BLaER1 treated with 17β-estradiol and CSF1 and Interleukin-3, amounts not matched to agents 10 nM and 100 nM (cell line): ENCODE measurements around the gene EOGT.
A peak's percentile ranks its signal among the peaks of the same experiment; 100 is the strongest.

Experiments
- H3K27ac ChIP-seq, 11 experiments: shearing (Covaris generic); formaldehyde crosslinking; 2 replicates each; pipeline ENCODE4 v1.8.1; 2022
- H3K27me3 ChIP-seq, 11 experiments: shearing (Covaris generic); formaldehyde crosslinking; 2 replicates each; pipeline ENCODE4 v1.8.1; 2022
- H3K36me3 ChIP-seq, 11 experiments: shearing (Covaris generic); formaldehyde crosslinking; 2 replicates each; pipeline ENCODE4 v1.8.1; 2022
- H3K4me1 ChIP-seq, 10 experiments: shearing (Covaris generic); formaldehyde crosslinking; 2 replicates each; pipeline ENCODE4 v1.8.1; 2022
- H3K4me2 ChIP-seq, 11 experiments: shearing (Covaris generic); formaldehyde crosslinking; 2 replicates each; pipeline ENCODE4 v1.8.1; 2022
- H3K4me3 ChIP-seq, 10 experiments: shearing (Covaris generic); formaldehyde crosslinking; 2 replicates each; pipeline ENCODE4 v1.8.1; 2022
- H3K9ac ChIP-seq, 11 experiments: shearing (Covaris generic); formaldehyde crosslinking; 2 replicates each; pipeline ENCODE4 v1.8.1; 2022
- H3K9me3 ChIP-seq, 11 experiments: shearing (Covaris generic); formaldehyde crosslinking; replicated peaks in 1 of 11; 2 replicates each; pipeline ENCODE4 v1.8.1; 2022
- H4K20me1 ChIP-seq, 11 experiments: shearing (Covaris generic); formaldehyde crosslinking; 2 replicates each; pipeline ENCODE4 v1.8.1; 2022
- Cebpa-rat ChIP-seq, 11 experiments: shearing (Covaris generic); IDR thresholded peaks; 2 replicates each; pipeline ENCODE4 v1.8.1; 2022

EOGT gene

DNA sequence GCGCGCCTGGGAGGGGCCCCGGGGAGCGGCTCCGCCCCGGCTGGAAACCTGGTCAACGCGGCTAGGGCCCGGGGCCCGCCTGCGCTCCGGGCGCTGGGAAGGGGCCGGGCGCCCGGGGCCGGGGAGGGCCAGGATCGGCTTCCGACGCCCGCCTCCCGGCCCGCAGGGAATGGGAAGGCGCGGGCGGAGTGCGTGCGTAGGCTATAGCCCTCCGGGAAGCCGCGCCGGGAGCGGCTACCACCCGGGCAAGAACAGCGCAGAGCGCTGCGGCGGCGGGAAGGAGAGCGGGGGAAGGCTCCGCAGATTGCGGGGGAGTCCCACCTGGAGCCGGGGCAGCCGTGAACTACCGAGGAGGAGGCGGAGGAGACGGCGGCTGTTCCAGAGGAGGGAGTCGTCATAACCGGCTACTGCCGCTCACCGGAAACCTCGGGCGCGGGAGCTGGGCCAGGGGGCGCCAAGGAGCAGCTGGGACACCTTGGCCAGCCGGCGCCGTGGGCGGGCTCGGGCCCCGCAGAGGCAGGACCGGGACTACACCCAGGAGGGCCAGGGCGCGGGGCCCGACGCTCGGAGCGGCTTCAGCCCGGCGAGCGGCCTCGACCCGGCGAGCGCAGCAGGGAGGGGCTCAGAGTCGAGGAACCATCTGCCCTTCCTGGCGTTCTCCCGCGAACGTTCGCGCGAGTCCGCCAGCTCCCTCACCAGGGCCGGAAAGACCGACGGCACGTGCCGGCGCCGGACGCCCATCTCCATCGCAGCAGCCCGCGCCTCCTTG is at the start of gene EOGT:
Gene EOGT (minus strand): TSS at position 432 of the 769 bp plus-strand sequence. CDS start 3,838 bp downstream, outside the sequence.
- H4K20me1 ChIP-seq = no peaks in the 10 kb centered on the region
- peak within 1 kb of the TSS; percentile 86 to 95 (median 93) for H3K9ac ChIP-seq
- TF ChIP-seq Cebpa-rat (IDR thresholded peaks at IDR 0.05) = no peak
- no peaks in the 10 kb centered on the region for H3K9me3 ChIP-seq
- H3K36me3 ChIP-seq = peaks cover 14 to 55% (median 36%) of the 10 kb centered on the region in 11 experiments; a peak in 21 of 22 replicates
- H3K27me3 ChIP-seq = no peaks in the 10 kb centered on the region
- peak within 1 kb of the TSS; percentile 73 to 94 (median 84) for H3K4me3 ChIP-seq
- H3K4me2 ChIP-seq = peak within 1 kb of the TSS; percentile 68 to 93 (median 85)
- peak within 1 kb of the TSS; percentile 84 to 95 (median 90) for H3K27ac ChIP-seq
- peaks cover 21 to 27% (median 24%) of the 10 kb centered on the region in 10 experiments for H3K4me1 ChIP-seq

DNA sequence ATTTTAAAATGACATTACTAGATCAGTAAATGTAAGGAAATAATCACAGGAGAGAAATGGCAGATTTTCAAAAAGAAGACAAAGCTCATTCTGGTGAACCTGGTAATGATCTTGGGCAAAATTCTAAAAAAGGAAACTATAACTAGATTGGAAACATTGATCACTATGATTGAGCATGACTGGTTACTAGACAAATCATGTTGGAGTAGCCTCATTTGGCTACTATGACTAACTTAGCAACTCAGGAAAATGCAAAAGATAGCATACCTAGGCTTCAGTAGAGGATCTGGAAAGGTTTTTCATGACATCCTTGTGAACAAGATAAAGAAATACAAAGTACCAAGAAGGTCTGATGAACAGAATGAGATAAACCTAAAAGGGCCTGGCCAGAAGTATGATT is 46.2 kb upstream of the EOGT start:
- Histone ChIP-seq H3K4me3 (no peak overlapping the region), H3K9ac (no peak overlapping the region), H3K36me3 (peaks cover 72 to 94% (median 85%) of the 10 kb centered on the region in 11 experiments), H3K9me3 (peaks cover 0 to 11% (median 0%) of the 10 kb centered on the region in 11 experiments; a peak in 3 of 22 replicates), H3K27ac (peak overlapping the region in 4 of 11 experiments; percentile 2 to 80 (median 70); a peak in 4 of 22 replicates), H3K27me3 (no peaks in the 10 kb centered on the region), H3K4me2 (peak overlapping the region in 4 of 11 experiments; percentile 68 to 79 (median 70); a peak in 5 of 22 replicates), H3K4me1 (peaks cover 16 to 44% (median 28%) of the 10 kb centered on the region in 10 experiments), H4K20me1 (no peaks in the 10 kb centered on the region)
- TF ChIP-seq Cebpa-rat (IDR thresholded peaks at IDR 0.05) = no peak

DNA sequence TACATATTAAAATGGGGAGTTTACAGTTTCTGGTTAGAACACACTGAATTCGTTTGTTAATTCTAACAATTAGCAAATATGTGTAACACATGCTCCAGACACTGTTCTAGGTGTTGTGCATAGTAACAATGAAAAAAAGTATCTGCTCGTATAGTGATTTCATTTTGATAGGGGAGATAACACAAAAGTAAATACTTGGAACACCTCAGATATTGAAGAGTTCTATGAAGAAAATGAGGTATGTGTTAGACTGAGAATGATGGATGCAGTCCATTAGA is 45.4 kb upstream of the EOGT start:
- no peak for TF ChIP-seq Cebpa-rat (IDR thresholded peaks at IDR 0.05)
- H4K20me1 ChIP-seq = no peaks in the 10 kb centered on the region
- H3K4me1 ChIP-seq = peaks cover 16 to 44% (median 28%) of the 10 kb centered on the region in 10 experiments
- peak overlapping the region in 10 of 11 experiments; percentile 12 to 80 (median 66); a peak in 18 of 22 replicates for H3K27ac ChIP-seq
- no peak overlapping the region for H3K4me3 ChIP-seq
- peaks cover 77 to 95% (median 86%) of the 10 kb centered on the region in 11 experiments for H3K36me3 ChIP-seq
- H3K9me3 ChIP-seq = peaks cover 0 to 11% (median 0%) of the 10 kb centered on the region in 11 experiments; a peak in 3 of 22 replicates
- H3K27me3 ChIP-seq = no peaks in the 10 kb centered on the region
- H3K4me2 ChIP-seq = peak overlapping the region; percentile 57 to 79 (median 69)
- H3K9ac ChIP-seq = peak overlapping the region in 5 of 11 experiments; percentile 19 to 58 (median 43); a peak in 2 of 22 replicates

DNA sequence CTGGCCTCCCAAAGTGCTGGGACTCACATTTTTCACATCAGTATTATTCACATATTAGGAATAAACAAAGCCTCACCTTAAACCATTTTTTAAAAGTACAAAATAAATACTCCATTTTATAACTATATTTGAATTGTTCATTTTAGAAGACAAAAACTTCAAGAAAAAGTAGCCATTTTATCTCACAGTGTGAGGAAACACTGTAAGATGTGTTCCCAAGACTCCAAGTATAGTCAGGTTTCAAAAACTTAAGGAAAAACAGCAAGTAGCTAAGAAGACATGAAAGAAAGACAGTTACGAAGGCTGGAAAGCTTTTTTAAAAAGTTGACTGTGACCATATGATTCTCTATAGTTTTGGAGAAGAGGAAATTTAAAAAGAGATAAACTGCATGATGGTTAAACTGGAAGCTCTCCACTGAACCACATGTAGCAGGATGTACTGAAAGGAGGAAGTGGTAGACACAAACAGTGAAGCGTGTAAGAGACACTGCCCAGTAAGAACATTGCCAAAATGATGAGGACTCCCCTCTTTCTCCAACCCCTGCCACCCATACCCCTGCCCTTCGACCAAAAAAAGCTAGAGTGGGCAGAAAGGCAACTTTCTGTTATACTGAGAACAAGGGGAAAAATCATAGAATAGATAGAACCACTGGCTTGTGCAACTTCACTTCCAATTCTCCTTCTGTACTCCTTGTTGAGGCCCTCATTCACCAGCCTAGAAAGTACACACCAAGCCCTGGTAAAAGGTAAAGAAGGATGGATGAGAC is 44.9 kb upstream of the EOGT start:
- Histone ChIP-seq H4K20me1 (no peaks in the 10 kb centered on the region), H3K9me3 (peaks cover 0 to 11% (median 0%) of the 10 kb centered on the region in 11 experiments; a peak in 3 of 22 replicates), H3K27ac (peak overlapping the region in 10 of 11 experiments; percentile 16 to 80 (median 66); a peak in 20 of 22 replicates), H3K9ac (peak overlapping the region in 5 of 11 experiments; percentile 19 to 58 (median 43); a peak in 6 of 22 replicates), H3K4me1 (peaks cover 16 to 44% (median 29%) of the 10 kb centered on the region in 10 experiments), H3K4me3 (no peak overlapping the region), H3K4me2 (peak overlapping the region; percentile 57 to 79 (median 69)), H3K36me3 (peaks cover 75 to 94% (median 86%) of the 10 kb centered on the region in 11 experiments), H3K27me3 (no peaks in the 10 kb centered on the region)
- no peak for TF ChIP-seq Cebpa-rat (IDR thresholded peaks at IDR 0.05)

GRCh38 chr3:69052472-69052898 is 39.0 kb upstream of the EOGT start:
- Histone ChIP-seq H4K20me1 (peaks cover 0 to 37% (median 28%) of the 10 kb centered on the region in 11 experiments; a peak in 14 of 22 replicates), H3K27me3 (no peaks in the 10 kb centered on the region), H3K27ac (peak overlapping the region; percentile 17 to 90 (median 84); a peak in 21 of 22 replicates), H3K4me1 (peaks cover 21 to 43% (median 29%) of the 10 kb centered on the region in 10 experiments), H3K9ac (peak overlapping the region; percentile 31 to 91 (median 88); a peak in 21 of 22 replicates), H3K36me3 (peaks cover 43 to 74% (median 59%) of the 10 kb centered on the region in 11 experiments), H3K4me2 (peak overlapping the region; percentile 75 to 96 (median 87)), H3K4me3 (peak overlapping the region; percentile 80 to 93 (median 84)), H3K9me3 (no peaks in the 10 kb centered on the region)
- TF ChIP-seq Cebpa-rat (IDR thresholded peaks at IDR 0.05) = no peak

DNA sequence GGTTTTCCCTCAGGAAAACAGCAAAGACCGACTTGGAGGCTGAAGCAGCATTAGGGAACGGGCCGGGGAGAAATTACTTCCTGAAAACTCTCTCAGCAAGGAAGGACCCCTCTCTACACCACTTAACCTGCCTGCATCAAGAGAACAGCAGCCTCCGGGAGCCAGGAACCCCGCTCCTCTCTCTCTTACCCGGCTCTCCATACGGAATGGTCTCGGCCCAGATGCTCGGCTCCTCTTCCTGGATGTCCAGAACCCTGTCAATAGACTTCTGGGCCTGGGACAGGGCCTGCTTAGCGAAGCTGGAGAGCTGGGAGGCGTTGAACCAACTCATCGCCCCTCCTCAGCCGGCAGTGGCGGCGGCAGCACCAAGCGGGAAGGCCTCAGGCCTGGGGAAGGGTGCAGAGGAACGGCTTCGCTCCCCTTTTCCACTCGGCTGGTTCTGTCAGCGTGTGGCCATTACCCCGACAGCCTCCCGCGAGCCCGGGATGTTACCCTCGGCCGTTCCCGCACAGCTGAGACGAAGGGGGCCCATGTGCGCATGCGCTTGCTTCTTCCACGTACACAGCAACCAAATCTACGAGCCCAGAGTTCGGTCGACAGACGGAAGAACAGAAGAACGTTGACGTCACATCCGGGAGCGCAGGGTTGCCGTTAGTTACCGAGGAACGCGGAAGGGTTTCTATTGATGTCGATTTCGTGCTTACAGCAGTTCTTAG is 38.4 kb upstream of the EOGT start, which contains the start of gene TMF1:
Gene TMF1 (minus strand): TSS at position 578 of the 716 bp plus-strand sequence. CDS start 247 bp downstream, at position 331.
- H3K36me3 ChIP-seq = peaks cover 44 to 74% (median 60%) of the 10 kb centered on the region in 11 experiments
- H3K4me3 ChIP-seq = peak within 1 kb of the TSS; percentile 80 to 93 (median 84)
- peak within 1 kb of the TSS; percentile 83 to 91 (median 88) for H3K9ac ChIP-seq
- H3K27me3 ChIP-seq = no peaks in the 10 kb centered on the region
- peak within 1 kb of the TSS; percentile 81 to 99 (median 90) for H3K4me2 ChIP-seq
- H3K9me3 ChIP-seq = no peaks in the 10 kb centered on the region
- H3K4me1 ChIP-seq = peaks cover 21 to 46% (median 29%) of the 10 kb centered on the region in 10 experiments
- TF ChIP-seq Cebpa-rat (IDR thresholded peaks at IDR 0.05) = no peak
- peak within 1 kb of the TSS; percentile 76 to 90 (median 86) for H3K27ac ChIP-seq
- H4K20me1 ChIP-seq = peaks cover 0 to 43% (median 31%) of the 10 kb centered on the region in 11 experiments; a peak in 14 of 22 replicates

- Histone ChIP-seq H3K4me1 (peaks cover 21 to 46% (median 29%) of the 10 kb centered on the region in 10 experiments), H3K36me3 (peaks cover 50 to 74% (median 56%) of the 10 kb centered on the region in 11 experiments), H3K27ac (no peak overlapping the region), H3K27me3 (no peaks in the 10 kb centered on the region), H3K9ac (0 out of 22 replicates have a peak overlapping the region, but pooled peaks of 1 of the 11 experiments have one; percentile 26), H4K20me1 (peaks cover 0 to 68% (median 31%) of the 10 kb centered on the region in 11 experiments; a peak in 17 of 22 replicates), H3K9me3 (no peaks in the 10 kb centered on the region), H3K4me2 (peak overlapping the region in 5 of 11 experiments; percentile 39 to 99 (median 89); a peak in 9 of 22 replicates), H3K4me3 (no peak overlapping the region)
- no peak for TF ChIP-seq Cebpa-rat (IDR thresholded peaks at IDR 0.05)
Measured at GRCh38 chr3:69048990-69049389, 35.5 kb upstream of the EOGT start.

DNA sequence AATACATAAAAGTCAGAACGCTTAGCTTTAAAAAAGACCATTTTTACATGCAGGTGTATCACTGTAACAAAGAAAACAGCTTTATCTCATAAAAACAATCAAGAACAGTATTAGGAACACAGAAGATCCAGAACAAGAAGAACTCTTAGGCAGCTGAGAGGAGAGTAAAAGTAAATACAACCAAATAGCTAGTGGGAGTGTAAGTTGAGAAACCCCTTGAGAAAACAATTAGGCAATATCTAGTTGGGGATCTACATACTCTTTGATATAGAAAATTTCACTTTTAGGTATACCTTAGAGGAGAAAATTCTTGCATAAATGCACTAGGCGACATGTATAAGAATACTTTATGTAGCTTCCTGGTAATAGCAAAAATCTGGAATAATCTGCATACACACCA is 31.1 kb upstream of the EOGT start:
- Histone ChIP-seq H3K9me3 (no peaks in the 10 kb centered on the region), H3K4me1 (peaks cover 0 to 25% (median 7%) of the 10 kb centered on the region in 10 experiments; a peak in 14 of 20 replicates), H3K4me3 (no peak overlapping the region), H3K27ac (no peak overlapping the region), H3K9ac (no peak overlapping the region), H4K20me1 (peaks cover 0 to 52% (median 21%) of the 10 kb centered on the region in 11 experiments; a peak in 16 of 22 replicates), H3K36me3 (peaks cover 81 to 99% (median 90%) of the 10 kb centered on the region in 11 experiments), H3K4me2 (no peak overlapping the region), H3K27me3 (no peaks in the 10 kb centered on the region)
- TF ChIP-seq Cebpa-rat (IDR thresholded peaks at IDR 0.05) = no peak
